Measurements from ENCODE around the gene HIP1.
"Not testable (repeated sequence)": the region's sequence is repeated elsewhere in the genome, so short reads cannot be mapped to it uniquely, and the experiment has no call there.

The HIP1 gene

GRCh38 chr7:75563171-75563570 is 175.6 kb downstream of the HIP1 start:
- TF ChIP-seq CTCF (IDR thresholded peaks at IDR 0.05; ENCODE audit: low read depth, low read length), result no peak
- H3K4me3 ChIP-seq (ENCODE audit: low read depth, low read length), result no peak overlapping the region

- no peak overlapping the region for H3K4me3 ChIP-seq (ENCODE audit: low read depth, low read length)
- TF ChIP-seq CTCF (IDR thresholded peaks at IDR 0.05; ENCODE audit: low read depth, low read length), result no peak
These were observed 178.8 kb downstream of the HIP1 start for GRCh38 chr7:75559976-75560365.

DNA sequence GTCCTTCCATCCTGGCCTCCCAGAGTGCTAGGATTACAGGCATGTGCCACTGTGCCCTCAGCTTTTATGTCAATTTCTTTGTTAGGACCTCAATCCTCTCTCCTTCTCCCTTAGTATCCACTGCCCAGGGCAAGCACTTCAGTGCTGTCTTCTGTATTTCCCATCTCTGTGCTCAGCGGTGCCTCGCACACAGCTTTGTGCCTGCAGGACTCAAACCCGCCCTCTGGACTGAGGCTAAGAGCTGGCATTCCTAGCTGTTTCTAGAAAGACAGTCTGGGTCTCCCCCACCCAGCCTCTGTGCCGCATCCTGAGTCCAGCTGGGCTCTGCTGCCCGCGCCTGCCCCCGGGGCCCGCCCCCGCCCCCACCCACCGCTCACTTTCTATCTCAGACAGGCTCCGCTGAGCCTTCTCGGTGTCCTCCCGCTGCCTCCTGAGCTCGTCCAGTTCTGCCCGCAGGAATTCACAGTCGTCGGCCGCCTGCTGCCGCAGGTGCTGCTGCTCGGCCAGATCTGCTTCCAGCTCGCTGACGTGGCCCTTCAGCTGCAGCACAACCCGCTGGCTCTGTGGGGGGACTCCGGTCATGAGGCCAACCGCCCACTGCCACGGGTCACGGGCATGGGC is 179.3 kb downstream of the HIP1 start:
- TF ChIP-seq CTCF (IDR thresholded peaks at IDR 0.05; ENCODE audit: low read depth, low read length), result no peak
- no peak overlapping the region for H3K4me3 ChIP-seq (ENCODE audit: low read depth, low read length)

- not testable (repeated sequence) for H3K4me3 ChIP-seq (ENCODE audit: low read depth, low read length)
These were observed 181.9 kb downstream of the HIP1 start for GRCh38 chr7:75556835-75557234.

DNA sequence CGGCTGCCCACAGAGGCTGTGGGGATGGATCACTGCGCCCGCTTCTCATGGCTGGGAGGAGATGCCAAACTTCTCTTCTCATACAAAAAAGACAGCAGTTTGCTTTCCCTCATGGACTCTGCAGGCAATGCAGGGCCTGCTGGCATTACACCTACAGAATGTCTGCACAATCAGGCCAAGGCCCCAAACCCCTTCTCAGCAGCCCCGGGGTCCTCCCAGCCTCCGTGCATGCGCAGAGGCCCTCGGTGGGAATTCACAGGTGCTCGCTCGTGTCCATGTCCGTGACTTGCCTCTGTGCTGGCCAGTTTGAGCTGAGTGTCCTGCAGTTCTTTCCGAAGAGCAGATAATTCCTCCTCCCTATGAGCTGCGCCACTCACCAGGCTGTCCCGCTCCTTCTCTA is 183.0 kb downstream of the HIP1 start:
- no peak overlapping the region for H3K4me3 ChIP-seq (ENCODE audit: low read depth, low read length)
- TF ChIP-seq CTCF (IDR thresholded peaks at IDR 0.05; ENCODE audit: low read depth, low read length), result no peak

GRCh38 chr7:75546237-75547015 is 192.3 kb downstream of the HIP1 start:
- H3K4me3 ChIP-seq (ENCODE audit: low read depth, low read length), result no peak overlapping the region
- TF ChIP-seq CTCF (IDR thresholded peaks at IDR 0.05; ENCODE audit: low read depth, low read length), result no peak

DNA sequence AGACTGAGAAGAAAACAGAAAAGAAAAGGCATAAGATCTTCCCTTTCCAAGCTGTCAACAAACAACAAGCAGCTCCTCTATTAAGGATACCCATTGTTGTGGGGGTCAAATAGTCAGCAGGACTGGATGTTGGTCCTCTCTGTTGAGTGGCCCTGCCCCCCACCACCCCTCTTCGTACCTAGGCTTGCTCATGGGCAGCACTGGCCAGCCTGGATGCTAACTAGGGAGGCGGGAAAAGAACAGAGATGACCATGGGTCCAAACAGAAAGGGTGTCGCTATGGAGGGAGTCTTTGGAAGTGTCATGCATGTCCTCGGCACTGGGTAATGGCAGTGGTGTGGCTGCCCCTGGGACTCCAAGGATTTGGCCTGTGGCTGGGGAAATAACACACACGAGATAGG is 201.0 kb downstream of the HIP1 start:
- TF ChIP-seq CTCF (IDR thresholded peaks at IDR 0.05; ENCODE audit: low read depth, low read length), result no peak
- no peak overlapping the region for H3K4me3 ChIP-seq (ENCODE audit: low read depth, low read length)
